Sigmoid colon (tissue), 4 donors: ENCODE measurements around the gene PZP.

Source experiments
- EP300 ChIP-seq, 4 donors: sonication (generic); formaldehyde crosslinking; IDR thresholded peaks; one replicate each; pipeline ENCODE4 v1.6.1; 2017; ENCODE audit warnings: antibody characterized with exemption in 4 of 4
- POLR2A ChIP-seq, 2 donors: fragments of 450-650 bp; IDR thresholded peaks; one replicate each; pipeline ENCODE4 v1.6.1; 2016; ENCODE audit warnings: antibody characterized with exemption in 2 of 2, mild to moderate bottlenecking in 2 of 2, moderate library complexity in 2 of 2
- POLR2AphosphoS5 ChIP-seq, 4 donors: sonication (generic); formaldehyde crosslinking; IDR thresholded peaks; one replicate each; pipeline ENCODE4 v1.6.1; 2017; ENCODE audit warnings: antibody characterized with exemption in 4 of 4
- TF ChIP-seq, protein P1 (sequence below), 4 experiments: fragments of 450-650 bp in 3 of 4; fragments of 200-600 bp in 1 of 4; IDR thresholded peaks; one replicate each; pipeline ENCODE4 v1.5.1; 2016 to 2019; ENCODE audit warnings: antibody characterized with exemption in 4 of 4, mild to moderate bottlenecking in 3 of 4, moderate library complexity in 2 of 4

DNA sequence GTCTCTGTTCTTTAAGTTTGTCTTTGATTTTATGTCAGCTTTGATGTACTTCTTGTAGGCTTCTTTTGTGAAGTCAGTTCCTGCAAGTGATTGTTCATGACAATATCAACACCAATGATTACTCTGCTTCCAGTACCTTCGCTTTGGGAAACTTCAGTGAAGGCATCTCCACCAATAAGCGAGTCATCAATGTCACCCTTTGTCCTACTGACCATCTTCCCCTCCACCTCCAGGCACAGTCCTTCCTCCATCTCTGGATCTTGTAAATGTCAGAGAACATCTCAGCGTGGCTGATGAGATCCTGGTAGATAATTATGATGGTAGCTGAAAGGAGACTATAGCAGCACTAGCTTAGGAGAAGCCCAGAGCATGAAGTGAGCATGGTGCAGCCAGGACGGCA lies 52.1 kb downstream of the PZP start:
- TF ChIP-seq, protein P1, sequence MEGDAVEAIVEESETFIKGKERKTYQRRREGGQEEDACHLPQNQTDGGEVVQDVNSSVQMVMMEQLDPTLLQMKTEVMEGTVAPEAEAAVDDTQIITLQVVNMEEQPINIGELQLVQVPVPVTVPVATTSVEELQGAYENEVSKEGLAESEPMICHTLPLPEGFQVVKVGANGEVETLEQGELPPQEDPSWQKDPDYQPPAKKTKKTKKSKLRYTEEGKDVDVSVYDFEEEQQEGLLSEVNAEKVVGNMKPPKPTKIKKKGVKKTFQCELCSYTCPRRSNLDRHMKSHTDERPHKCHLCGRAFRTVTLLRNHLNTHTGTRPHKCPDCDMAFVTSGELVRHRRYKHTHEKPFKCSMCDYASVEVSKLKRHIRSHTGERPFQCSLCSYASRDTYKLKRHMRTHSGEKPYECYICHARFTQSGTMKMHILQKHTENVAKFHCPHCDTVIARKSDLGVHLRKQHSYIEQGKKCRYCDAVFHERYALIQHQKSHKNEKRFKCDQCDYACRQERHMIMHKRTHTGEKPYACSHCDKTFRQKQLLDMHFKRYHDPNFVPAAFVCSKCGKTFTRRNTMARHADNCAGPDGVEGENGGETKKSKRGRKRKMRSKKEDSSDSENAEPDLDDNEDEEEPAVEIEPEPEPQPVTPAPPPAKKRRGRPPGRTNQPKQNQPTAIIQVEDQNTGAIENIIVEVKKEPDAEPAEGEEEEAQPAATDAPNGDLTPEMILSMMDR (IDR thresholded peaks at IDR 0.05) = no peak
- no peak for TF ChIP-seq POLR2A (IDR thresholded peaks at IDR 0.05)
- TF ChIP-seq POLR2AphosphoS5 (IDR thresholded peaks at IDR 0.05) = no peak
- no peak for TF ChIP-seq EP300 (IDR thresholded peaks at IDR 0.05)
